Measurements from ENCODE around the gene KISS1R. TPM values are rescaled to one million over a fixed set of nuclear protein-coding genes. Genes with fewer than 3 reads are reported as not detected.

The KISS1R gene
- polyA plus RNA-seq, 1 donor = 0.33 TPM

DNA sequence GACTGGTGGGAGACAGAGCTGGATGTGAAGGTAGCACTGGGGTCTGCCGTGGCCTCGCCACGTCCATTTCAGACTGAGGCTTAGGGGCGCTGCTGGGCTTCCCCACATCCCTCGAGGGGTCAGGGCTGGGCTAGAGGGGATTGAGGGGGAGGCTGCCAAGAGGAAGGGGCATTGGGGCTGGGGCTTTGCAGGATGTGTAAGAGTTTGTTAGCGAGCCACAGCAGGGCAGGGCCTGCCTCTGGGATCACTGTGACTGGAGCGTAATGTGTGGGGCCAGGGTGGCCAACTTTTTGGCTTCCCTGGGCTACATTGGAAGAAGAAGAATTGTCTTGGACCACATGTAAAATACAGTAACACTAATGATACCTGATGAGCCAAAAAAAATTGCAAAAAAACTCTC lies 22.8 kb downstream of the KISS1R start:
- Histone ChIP-seq H3K27ac (ENCODE audit: low read length) (peak overlapping the region; percentile 62), H3K9me3 (ENCODE audit: control insufficient read depth, low read depth, low read length) (peaks cover 20% of the 10 kb centered on the region), H3K36me3 (ENCODE audit: control insufficient read depth, insufficient read depth, low read length) (peaks cover 72% of the 10 kb centered on the region), H3K4me1 (ENCODE audit: control insufficient read depth, insufficient read depth, low read length) (peaks cover 45% of the 10 kb centered on the region), H3K4me3 (ENCODE audit: low read length) (no peak overlapping the region), H3K27me3 (ENCODE audit: control insufficient read depth, insufficient read depth, low read length) (no peaks in the 10 kb centered on the region)
- no CpG with 5 or more reads among the region's 7 CpGs for WGBS (ENCODE audit: insufficient coverage, low lambda C conversion rate)
- no peak for DNase-seq

DNA sequence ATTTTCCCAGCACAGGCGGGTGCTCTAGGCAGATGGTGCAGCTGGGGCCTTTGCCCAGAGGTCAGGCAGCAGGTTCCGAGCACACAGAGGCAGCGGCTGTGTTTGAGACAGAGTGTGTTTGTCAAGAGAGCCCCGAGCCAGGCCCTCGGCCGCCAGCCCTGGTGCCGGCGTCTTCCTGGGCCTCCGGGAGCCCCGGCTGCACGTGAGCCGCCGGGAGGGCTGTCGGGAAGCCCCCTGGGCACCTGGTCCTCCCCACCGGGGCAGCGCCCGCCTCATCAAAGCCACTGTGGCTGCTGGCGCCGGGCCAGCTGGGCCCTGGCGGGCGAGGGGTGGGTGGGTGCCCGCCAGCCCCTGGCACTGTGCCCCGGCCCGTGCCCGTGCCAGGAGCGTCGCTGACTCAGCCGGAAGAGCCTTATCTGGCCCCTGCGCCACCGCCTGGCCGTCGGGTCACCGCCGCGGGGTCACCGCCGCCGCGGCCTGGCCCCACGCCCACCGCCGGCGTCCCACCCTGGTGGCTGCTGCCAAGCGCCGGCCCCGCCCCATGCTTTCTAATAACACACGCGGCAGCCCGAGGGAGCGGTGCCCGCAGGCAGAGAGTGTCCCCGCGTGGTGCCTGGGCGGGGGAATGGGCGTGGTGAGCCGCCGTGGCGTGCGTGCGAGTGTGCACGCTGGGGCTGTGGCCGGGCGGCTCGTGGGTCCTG lies 23.6 kb downstream of the KISS1R start:
- no peak for DNase-seq
- Histone ChIP-seq H3K36me3 (ENCODE audit: control insufficient read depth, insufficient read depth, low read length) (peaks cover 72% of the 10 kb centered on the region), H3K4me1 (ENCODE audit: control insufficient read depth, insufficient read depth, low read length) (peaks cover 49% of the 10 kb centered on the region), H3K9me3 (ENCODE audit: control insufficient read depth, low read depth, low read length) (peaks cover 20% of the 10 kb centered on the region), H3K27me3 (ENCODE audit: control insufficient read depth, insufficient read depth, low read length) (no peaks in the 10 kb centered on the region), H3K27ac (ENCODE audit: low read length) (peak overlapping the region; percentile 62), H3K4me3 (ENCODE audit: low read length) (no peak overlapping the region)
- no CpG with 5 or more reads among the region's 64 CpGs for WGBS (ENCODE audit: insufficient coverage, low lambda C conversion rate)

DNA sequence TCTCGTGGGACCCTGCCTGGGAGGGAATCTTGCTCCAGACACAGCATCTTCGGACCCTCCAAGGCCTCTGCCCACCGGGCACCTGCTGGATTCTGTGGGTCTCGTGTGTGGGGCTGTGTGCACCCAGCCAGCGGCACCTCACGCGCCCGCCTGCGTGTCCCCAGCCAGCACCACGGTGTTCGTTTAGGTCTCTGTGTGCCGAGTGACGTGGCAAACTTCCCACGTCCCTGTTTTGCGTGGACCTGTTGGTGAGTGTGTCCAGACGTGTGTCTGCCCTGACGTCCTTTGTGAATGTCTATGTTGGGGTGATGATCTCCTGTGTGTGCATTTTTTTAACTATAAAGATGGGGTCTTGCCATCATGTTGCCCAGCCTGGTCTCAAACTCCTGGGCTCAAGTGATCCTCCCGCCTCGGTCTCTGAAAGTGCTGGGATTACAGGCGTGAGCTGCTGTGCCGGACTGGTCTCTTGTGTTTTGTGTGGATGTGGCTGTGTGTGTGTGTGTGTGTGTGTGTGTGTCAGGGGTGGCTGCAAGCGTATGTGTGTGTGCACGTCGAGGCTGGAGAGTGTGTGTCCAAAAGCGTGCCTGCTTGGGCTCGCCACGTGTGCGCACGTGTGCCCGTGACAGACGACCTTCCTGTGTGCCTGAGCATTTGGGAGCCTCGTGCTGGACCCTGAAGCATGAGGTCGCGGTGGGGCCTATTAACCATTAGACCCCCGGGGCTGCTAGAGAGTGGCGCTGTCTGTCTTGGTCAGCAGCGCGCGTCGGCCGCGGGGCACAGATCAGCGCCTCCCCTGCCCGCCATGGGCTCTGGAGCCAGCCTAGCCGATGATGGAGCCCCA lies 24.4 kb downstream of the KISS1R start:
- no peak overlapping the region for H3K4me3 ChIP-seq (ENCODE audit: low read length)
- peak overlapping the region; percentile 32 for H3K27ac ChIP-seq (ENCODE audit: low read length)
- no peak for DNase-seq
- H3K4me1 ChIP-seq (ENCODE audit: control insufficient read depth, insufficient read depth, low read length) = peaks cover 52% of the 10 kb centered on the region
- no peaks in the 10 kb centered on the region for H3K27me3 ChIP-seq (ENCODE audit: control insufficient read depth, insufficient read depth, low read length)
- H3K9me3 ChIP-seq (ENCODE audit: control insufficient read depth, low read depth, low read length) = peaks cover 20% of the 10 kb centered on the region
- WGBS (ENCODE audit: insufficient coverage, low lambda C conversion rate) = no CpG with 5 or more reads among the region's 45 CpGs
- H3K36me3 ChIP-seq (ENCODE audit: control insufficient read depth, insufficient read depth, low read length) = peaks cover 71% of the 10 kb centered on the region

DNA sequence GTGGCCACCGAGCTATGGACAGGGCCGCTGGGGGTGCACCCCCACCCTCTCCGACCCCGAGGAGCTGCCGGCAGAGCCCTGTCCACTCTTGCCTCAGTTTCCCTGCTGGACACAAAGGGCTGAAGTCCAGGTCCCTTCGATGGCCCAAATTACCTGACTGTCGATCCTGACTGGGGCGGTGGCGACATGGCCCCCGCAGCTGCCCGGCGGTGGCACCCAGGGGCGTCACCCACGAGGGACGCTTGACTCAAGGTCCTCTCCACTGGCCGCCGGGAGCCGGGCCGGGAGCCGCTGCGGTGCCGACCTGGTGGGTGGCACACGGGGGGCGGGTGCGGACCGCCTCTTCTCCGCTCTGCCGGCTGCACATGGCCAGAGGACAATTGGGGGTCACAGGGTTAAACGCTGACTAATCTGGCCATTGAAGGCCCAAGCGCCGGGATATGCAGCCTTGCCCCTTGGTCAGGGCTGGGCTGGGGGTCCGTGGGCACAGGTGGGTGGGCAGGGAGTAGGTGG lies 25.1 kb downstream of the KISS1R start:
- Histone ChIP-seq H3K4me3 (ENCODE audit: low read length) (no peak overlapping the region), H3K4me1 (ENCODE audit: control insufficient read depth, insufficient read depth, low read length) (peaks cover 59% of the 10 kb centered on the region), H3K27me3 (ENCODE audit: control insufficient read depth, insufficient read depth, low read length) (no peaks in the 10 kb centered on the region), H3K36me3 (ENCODE audit: control insufficient read depth, insufficient read depth, low read length) (peaks cover 73% of the 10 kb centered on the region), H3K27ac (ENCODE audit: low read length) (no peak overlapping the region), H3K9me3 (ENCODE audit: control insufficient read depth, low read depth, low read length) (peaks cover 20% of the 10 kb centered on the region)
- WGBS (ENCODE audit: insufficient coverage, low lambda C conversion rate) = no CpG with 5 or more reads among the region's 32 CpGs
- DNase-seq = no peak

DNA sequence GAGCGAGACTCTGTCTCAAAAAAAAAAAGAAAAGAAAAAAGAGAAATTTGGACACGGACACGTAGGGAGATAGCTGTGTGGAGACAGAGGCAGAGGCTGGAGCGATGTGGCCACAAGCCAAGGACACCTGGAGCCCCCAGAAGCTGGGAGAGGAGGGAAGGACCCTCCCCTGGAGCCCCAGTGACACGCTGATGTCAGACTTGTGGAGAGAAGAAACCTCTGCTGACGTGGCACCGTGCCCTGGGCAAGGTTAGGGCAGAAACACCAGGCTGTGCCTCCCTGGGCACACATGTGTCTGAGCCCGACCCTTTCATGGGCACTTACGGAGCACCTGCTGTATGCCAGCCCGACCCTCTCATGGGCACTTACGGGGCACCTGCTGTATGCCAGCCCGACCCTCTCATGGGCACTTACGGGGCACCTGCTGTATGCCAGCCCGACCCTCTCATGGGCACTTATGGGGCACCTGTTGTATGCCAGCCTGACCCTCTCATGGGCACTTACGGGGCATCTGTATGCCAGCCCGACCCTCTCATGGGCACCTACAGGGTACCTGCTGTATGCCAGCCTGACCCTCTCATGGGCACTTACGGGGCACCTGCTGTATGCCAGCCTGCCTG lies 26.5 kb downstream of the KISS1R start:
- H3K9me3 ChIP-seq (ENCODE audit: control insufficient read depth, low read depth, low read length) = peaks cover 22% of the 10 kb centered on the region
- peaks cover 74% of the 10 kb centered on the region for H3K36me3 ChIP-seq (ENCODE audit: control insufficient read depth, insufficient read depth, low read length)
- H3K4me3 ChIP-seq (ENCODE audit: low read length) = no peak overlapping the region
- WGBS (ENCODE audit: insufficient coverage, low lambda C conversion rate) = 100% methylated on average over 1 of the region's 17 CpGs
- peaks cover 65% of the 10 kb centered on the region for H3K4me1 ChIP-seq (ENCODE audit: control insufficient read depth, insufficient read depth, low read length)
- H3K27me3 ChIP-seq (ENCODE audit: control insufficient read depth, insufficient read depth, low read length) = no peaks in the 10 kb centered on the region
- H3K27ac ChIP-seq (ENCODE audit: low read length) = peak overlapping the region; percentile 96
- peak in 1 of 2 donors; percentile 41 for DNase-seq

DNA sequence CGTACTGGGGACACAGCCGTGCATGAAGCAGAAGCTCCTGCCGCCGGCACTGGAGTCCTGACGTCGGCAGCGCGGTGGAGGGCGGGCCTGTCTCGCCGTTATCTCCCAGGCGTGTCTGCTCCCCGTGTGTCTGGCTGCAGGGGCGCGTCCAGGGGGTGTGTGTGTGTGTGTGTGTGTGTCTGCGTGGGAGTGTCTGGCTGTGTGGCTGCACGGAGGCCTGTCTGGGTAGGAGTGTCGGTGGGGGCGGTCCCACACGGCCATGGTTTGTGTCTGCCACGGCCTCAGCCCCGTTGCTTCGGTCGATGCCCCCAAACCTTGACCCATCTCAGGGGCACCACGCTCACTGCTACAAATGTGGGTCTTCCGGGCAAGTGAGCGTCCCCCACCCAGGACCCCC lies 27.0 kb downstream of the KISS1R start:
- peak overlapping the region; percentile 96 for H3K27ac ChIP-seq (ENCODE audit: low read length)
- H3K4me3 ChIP-seq (ENCODE audit: low read length) = peak overlapping the region; percentile 0
- H3K4me1 ChIP-seq (ENCODE audit: control insufficient read depth, insufficient read depth, low read length) = peaks cover 69% of the 10 kb centered on the region

DNA sequence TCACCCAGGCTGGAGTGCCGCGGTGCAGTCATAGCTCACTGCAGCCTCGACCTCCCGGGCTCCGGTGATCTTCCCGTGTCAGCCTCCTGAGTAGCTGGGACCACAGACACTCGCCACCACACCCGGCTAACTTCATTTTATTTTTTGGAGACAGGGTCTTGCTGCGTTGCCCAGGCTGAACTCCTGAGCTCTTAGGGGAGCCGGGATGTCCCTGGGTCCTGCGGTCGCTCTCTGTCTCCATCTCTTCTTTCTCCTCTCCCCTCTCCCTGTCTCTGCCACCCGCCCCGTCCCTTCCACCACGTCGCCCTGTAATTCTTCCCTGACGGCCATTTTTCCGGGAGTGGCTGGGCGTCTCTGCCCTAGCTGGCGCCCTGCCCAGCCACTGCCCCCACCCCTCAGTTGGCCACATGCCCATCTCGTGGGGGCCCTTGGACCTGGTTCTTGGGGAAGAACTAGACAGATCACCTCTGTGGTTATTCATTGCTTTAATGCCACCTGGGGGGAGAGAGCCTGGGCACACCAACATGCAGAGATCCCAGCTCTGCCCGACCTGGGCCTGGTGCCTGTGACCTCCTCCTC lies 27.6 kb downstream of the KISS1R start:
- WGBS (ENCODE audit: insufficient coverage, low lambda C conversion rate) = no CpG with 5 or more reads among the region's 22 CpGs
- no peaks in the 10 kb centered on the region for H3K27me3 ChIP-seq (ENCODE audit: control insufficient read depth, insufficient read depth, low read length)
- DNase-seq = peak in 1 of 2 donors; percentile 90
- H3K9me3 ChIP-seq (ENCODE audit: control insufficient read depth, low read depth, low read length) = peaks cover 28% of the 10 kb centered on the region
- H3K4me3 ChIP-seq (ENCODE audit: low read length) = peak overlapping the region; percentile 10
- peaks cover 69% of the 10 kb centered on the region for H3K4me1 ChIP-seq (ENCODE audit: control insufficient read depth, insufficient read depth, low read length)
- peaks cover 71% of the 10 kb centered on the region for H3K36me3 ChIP-seq (ENCODE audit: control insufficient read depth, insufficient read depth, low read length)
- peak overlapping the region; percentile 96 for H3K27ac ChIP-seq (ENCODE audit: low read length)

More for the DNA sequence above, 27.0 kb downstream of the KISS1R start:
- WGBS (ENCODE audit: insufficient coverage, low lambda C conversion rate) = no CpG with 5 or more reads among the region's 27 CpGs
- peaks cover 74% of the 10 kb centered on the region for H3K36me3 ChIP-seq (ENCODE audit: control insufficient read depth, insufficient read depth, low read length)
- peak; percentile 93 to 98 for DNase-seq
- H3K27me3 ChIP-seq (ENCODE audit: control insufficient read depth, insufficient read depth, low read length) = no peaks in the 10 kb centered on the region
- H3K9me3 ChIP-seq (ENCODE audit: control insufficient read depth, low read depth, low read length) = peaks cover 26% of the 10 kb centered on the region

DNA sequence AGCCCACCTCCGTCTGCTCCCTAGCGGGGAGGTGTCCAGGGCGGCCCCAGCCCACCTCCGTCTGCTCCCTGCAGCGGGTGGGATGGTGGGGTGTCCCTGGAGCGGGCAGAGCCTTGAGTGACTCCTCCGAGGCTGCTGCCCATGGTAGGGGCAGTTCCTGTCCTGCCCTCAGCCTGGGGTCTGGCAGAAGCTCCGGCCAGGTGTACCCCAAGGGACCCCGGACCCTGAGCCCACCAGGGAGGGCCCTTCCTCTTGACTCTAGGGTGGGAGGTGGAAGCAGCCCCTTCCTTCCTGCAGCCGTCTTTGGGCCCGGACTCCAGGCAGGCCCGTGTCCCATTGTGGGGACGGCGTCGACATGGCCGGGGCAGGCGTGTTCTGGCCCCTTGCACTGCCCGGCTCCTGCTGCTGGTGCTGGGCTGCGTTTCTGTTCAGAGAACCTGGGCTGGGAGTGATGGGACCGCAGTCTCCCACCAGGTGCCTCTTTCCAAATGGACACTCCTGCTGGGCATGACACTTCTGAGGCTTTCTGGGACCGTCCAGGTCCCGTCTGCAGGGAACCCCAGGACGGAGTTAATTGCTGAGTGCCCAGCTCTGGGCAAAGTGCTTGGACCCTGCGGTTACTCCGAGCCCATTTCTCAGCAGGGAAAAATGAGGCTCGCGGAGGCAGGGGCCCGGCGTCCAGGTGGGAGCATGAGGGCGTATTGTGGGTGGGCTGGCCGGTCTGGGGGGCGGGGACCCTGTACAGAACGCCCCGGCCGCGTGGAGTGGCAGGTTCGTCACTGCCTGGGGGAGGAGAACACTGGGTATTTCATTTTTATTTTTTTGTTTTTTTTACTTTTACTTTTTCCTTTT lies 28.5 kb downstream of the KISS1R start:
- DNase-seq = no peak
- Histone ChIP-seq H3K9me3 (ENCODE audit: control insufficient read depth, low read depth, low read length) (peaks cover 27% of the 10 kb centered on the region), H3K27ac (ENCODE audit: low read length) (peak overlapping the region; percentile 96), H3K4me3 (ENCODE audit: low read length) (no peak overlapping the region), H3K4me1 (ENCODE audit: control insufficient read depth, insufficient read depth, low read length) (peaks cover 68% of the 10 kb centered on the region), H3K27me3 (ENCODE audit: control insufficient read depth, insufficient read depth, low read length) (no peaks in the 10 kb centered on the region), H3K36me3 (ENCODE audit: control insufficient read depth, insufficient read depth, low read length) (peaks cover 66% of the 10 kb centered on the region)
- 83% methylated on average over 1 of the region's 37 CpGs for WGBS (ENCODE audit: insufficient coverage, low lambda C conversion rate)

DNA sequence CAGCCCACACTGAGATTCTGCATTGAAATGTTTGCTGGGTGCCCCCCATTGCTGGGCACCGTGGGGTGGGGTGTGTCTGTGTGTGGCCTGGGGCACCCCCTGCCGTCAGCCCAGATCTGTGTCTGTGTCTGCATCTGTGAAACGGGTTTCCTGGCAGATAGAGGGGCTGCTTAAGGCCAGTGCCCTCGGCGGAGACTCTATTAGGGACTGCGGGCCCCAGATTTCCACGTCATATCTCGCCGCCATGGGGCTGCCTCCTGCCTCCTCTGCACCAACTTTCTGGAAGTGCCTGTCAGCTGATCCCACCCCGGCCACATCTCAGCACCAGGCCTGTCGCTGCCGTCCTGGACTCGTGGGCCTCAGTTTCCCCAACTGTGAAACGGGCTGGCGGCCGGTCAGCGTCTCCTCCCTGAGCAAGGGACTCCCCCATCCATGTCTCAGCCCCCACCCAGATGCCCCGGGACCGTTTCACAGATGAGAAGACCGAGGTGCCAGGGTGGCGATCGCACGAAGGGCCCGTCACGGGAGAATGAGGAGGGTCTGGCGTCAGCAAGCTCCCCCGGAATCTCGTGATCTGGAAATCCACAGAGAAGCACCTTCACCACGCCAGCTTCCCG lies 30.1 kb downstream of the KISS1R start:
- H3K27me3 ChIP-seq (ENCODE audit: control insufficient read depth, insufficient read depth, low read length) = no peaks in the 10 kb centered on the region
- peaks cover 81% of the 10 kb centered on the region for H3K4me1 ChIP-seq (ENCODE audit: control insufficient read depth, insufficient read depth, low read length)
- H3K36me3 ChIP-seq (ENCODE audit: control insufficient read depth, insufficient read depth, low read length) = peaks cover 57% of the 10 kb centered on the region
- no CpG with 5 or more reads among the region's 30 CpGs for WGBS (ENCODE audit: insufficient coverage, low lambda C conversion rate)
- no peak for DNase-seq
- no peak overlapping the region for H3K4me3 ChIP-seq (ENCODE audit: low read length)
- H3K27ac ChIP-seq (ENCODE audit: low read length) = peak overlapping the region; percentile 73
- peaks cover 18% of the 10 kb centered on the region for H3K9me3 ChIP-seq (ENCODE audit: control insufficient read depth, low read depth, low read length)

Measured in large intestine (tissue), 3 donors.